Upper lobe of left lung (tissue), 6 donors: ENCODE data around the gene MXRA7. TPM values are rescaled to one million over a fixed set of nuclear protein-coding genes. Genes with fewer than 3 reads are reported as not detected.

Experiments used
- ATAC-seq, 2 donors: fragments of 200-7000 bp; cut with Tn5 transposase; one replicate each; pipeline ENCODE4 v1.9.1; 2022; ENCODE audit warnings: mild to moderate bottlenecking in 2 of 2, moderate library complexity in 2 of 2; ENCODE audit not compliant: low FRiP score in 2 of 2
- DNase-seq, 2 donors: peaks; one replicate each; pipeline ENCODE4 v3.0.0-alpha.2; 2019 to 2020
- H3K27ac ChIP-seq, 4 donors: fragments of 200-600 bp; sonication (generic); one replicate each; pipeline ENCODE4 v1.5.1; 2016 to 2019
- H3K27me3 ChIP-seq, 4 donors: fragments of 200-600 bp; sonication (generic); one replicate each; pipeline ENCODE4 v1.5.1; 2017 to 2019
- H3K36me3 ChIP-seq, 4 donors: fragments of 200-600 bp; sonication (generic); one replicate each; pipeline ENCODE4 v1.5.1; 2016 to 2019
- H3K4me1 ChIP-seq, 4 donors: fragments of 200-600 bp; sonication (generic); one replicate each; pipeline ENCODE4 v1.5.1; 2018 to 2019
- H3K4me3 ChIP-seq, 4 donors: fragments of 200-600 bp; sonication (generic); one replicate each; pipeline ENCODE4 v1.5.1; 2017 to 2019; ENCODE audit warnings: mild to moderate bottlenecking in 2 of 4, moderate library complexity in 1 of 4
- H3K9me3 ChIP-seq, 4 donors: fragments of 200-600 bp; sonication (generic); one replicate each; pipeline ENCODE4 v1.5.1; 2018 to 2019
- EP300 ChIP-seq, 4 donors: sonication (generic); formaldehyde crosslinking; IDR thresholded peaks; one replicate each; pipeline ENCODE4 v1.5.1; 2017; ENCODE audit warnings: antibody characterized with exemption in 4 of 4, control low read depth in 2 of 4
- POLR2A ChIP-seq, 4 donors: fragments of 450-650 bp; IDR thresholded peaks; one replicate each; pipeline ENCODE4 v1.5.1; 2016 to 2017; ENCODE audit warnings: antibody characterized with exemption in 4 of 4, mild to moderate bottlenecking in 2 of 4
- POLR2AphosphoS5 ChIP-seq, 2 donors: sonication (generic); formaldehyde crosslinking; IDR thresholded peaks; one replicate each; pipeline ENCODE4 v1.5.1; 2017; ENCODE audit warnings: antibody characterized with exemption in 2 of 2
- WGBS, 2 donors: methylation state at CpG; one replicate each; pipeline ENCODE4 v1.1.5; 2017 to 2018; 5-methylcytosine and 5-hydroxymethylcytosine counted together
- total RNA-seq, 6 donors: library from RNA; depleted of rRNA in 4 of 6; stranded (reverse); fragments of >200 nt in 4 of 6; gene quantifications; one replicate each; pipeline versions ENCODE4 v1.1.0 to v1.2.1, GENCODE V29; 2016 to 2021
- TF ChIP-seq, protein P1 (sequence below), 6 experiments: fragments of 450-650 bp in 4 of 6; fragments of 200-600 bp in 2 of 6; sonication (generic) in 2 of 6; IDR thresholded peaks; one replicate each; pipeline ENCODE4 v1.5.1; 2016 to 2019; ENCODE audit warnings: antibody characterized with exemption in 6 of 6
- donor health status: DM: no; HTN: no; CAD: no; lungs with moderate emphysema.
- donor health status: DM: no; HTN: yes; CAD: no; lungs with severe emphysema.

The MXRA7 gene
- total RNA-seq, 6 donors from 2014 or later, result 21.0 to 147 (median 73.5) TPM

GRCh38 chr17:76691379-76692191 lies 19.2 kb downstream of the MXRA7 start:
- Histone ChIP-seq H3K27ac (no peak overlapping the region), H3K27me3 (no peaks in the 10 kb centered on the region), H3K4me1 (peaks cover 14 to 41% (median 28%) of the 10 kb centered on the region in 4 donors), H3K36me3 (peaks cover 0 to 6% (median 0%) of the 10 kb centered on the region in 4 donors), H3K9me3 (no peaks in the 10 kb centered on the region), H3K4me3 (no peak overlapping the region)
- ATAC-seq (no peak), DNase-seq (no peak)
- WGBS, 2 donors, result 87 to 92% methylated on average over 12 to 14 of the region's 14 CpGs
- TF ChIP-seq POLR2A (IDR thresholded peaks at IDR 0.05) (no peak), EP300 (IDR thresholded peaks at IDR 0.05) (no peak), POLR2AphosphoS5 (IDR thresholded peaks at IDR 0.05) (no peak)
- TF ChIP-seq, protein P1, sequence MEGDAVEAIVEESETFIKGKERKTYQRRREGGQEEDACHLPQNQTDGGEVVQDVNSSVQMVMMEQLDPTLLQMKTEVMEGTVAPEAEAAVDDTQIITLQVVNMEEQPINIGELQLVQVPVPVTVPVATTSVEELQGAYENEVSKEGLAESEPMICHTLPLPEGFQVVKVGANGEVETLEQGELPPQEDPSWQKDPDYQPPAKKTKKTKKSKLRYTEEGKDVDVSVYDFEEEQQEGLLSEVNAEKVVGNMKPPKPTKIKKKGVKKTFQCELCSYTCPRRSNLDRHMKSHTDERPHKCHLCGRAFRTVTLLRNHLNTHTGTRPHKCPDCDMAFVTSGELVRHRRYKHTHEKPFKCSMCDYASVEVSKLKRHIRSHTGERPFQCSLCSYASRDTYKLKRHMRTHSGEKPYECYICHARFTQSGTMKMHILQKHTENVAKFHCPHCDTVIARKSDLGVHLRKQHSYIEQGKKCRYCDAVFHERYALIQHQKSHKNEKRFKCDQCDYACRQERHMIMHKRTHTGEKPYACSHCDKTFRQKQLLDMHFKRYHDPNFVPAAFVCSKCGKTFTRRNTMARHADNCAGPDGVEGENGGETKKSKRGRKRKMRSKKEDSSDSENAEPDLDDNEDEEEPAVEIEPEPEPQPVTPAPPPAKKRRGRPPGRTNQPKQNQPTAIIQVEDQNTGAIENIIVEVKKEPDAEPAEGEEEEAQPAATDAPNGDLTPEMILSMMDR (IDR thresholded peaks at IDR 0.05), result no peak

DNA sequence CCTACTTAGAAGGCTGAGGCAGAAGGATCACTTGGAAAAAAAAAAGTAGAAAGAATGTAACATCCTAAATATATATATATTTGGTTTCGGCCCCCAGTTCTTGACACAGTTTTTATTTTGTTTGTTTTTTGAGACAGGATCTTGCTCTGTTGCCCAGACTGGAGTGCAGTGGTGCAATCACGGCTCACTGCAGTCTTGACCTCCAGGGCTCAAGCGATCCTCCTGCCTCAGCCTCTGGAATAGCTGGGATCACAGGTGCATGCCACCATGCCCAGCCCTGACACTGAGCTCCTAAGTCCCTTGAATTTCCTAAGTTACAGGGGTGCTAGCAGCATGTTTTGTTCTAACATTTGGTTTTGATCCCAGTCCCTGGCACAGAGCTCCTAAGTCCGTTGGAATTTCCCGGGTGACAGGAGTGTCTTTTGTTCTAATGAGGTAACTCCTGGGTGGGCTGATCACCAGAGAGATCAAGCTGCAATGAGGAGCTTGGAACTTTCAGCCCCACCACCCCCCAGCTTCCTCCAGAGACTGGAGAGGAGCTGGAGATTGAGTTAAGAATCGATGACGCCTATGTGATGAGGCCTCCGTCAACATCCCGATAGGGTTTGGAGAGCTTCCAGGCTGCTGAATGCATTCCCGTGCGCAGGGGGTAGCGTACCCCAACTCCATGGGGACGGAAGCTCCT lies 20.0 kb downstream of the MXRA7 start:
- Histone ChIP-seq H3K27me3 (no peaks in the 10 kb centered on the region), H3K4me3 (no peak overlapping the region), H3K27ac (no peak overlapping the region), H3K9me3 (no peaks in the 10 kb centered on the region), H3K4me1 (peaks cover 10 to 36% (median 19%) of the 10 kb centered on the region in 4 donors), H3K36me3 (peaks cover 0 to 7% (median 0%) of the 10 kb centered on the region in 4 donors)
- no peak for ATAC-seq
- DNase-seq, result no peak
- 80 to 86% methylated on average over 9 to 13 of the region's 13 CpGs for WGBS, 2 donors
- no peak for TF ChIP-seq POLR2A (IDR thresholded peaks at IDR 0.05)
- TF ChIP-seq, protein P1 (IDR thresholded peaks at IDR 0.05), result no peak
- no peak for TF ChIP-seq EP300 (IDR thresholded peaks at IDR 0.05)
- no peak for TF ChIP-seq POLR2AphosphoS5 (IDR thresholded peaks at IDR 0.05)

GRCh38 chr17:76689859-76690258 lies 20.9 kb downstream of the MXRA7 start:
- WGBS, 2 donors, result 82 to 88% methylated on average over 11 of the region's 11 CpGs

GRCh38 chr17:76688165-76688622 lies 22.6 kb downstream of the MXRA7 start:
- peaks cover 7 to 27% (median 16%) of the 10 kb centered on the region in 4 donors for H3K4me1 ChIP-seq
- peaks cover 0 to 29% (median 4%) of the 10 kb centered on the region in 4 donors for H3K36me3 ChIP-seq
- H3K27me3 ChIP-seq, result no peaks in the 10 kb centered on the region
- H3K9me3 ChIP-seq, result no peaks in the 10 kb centered on the region
- H3K4me3 ChIP-seq, result no peak overlapping the region
- peak overlapping the region; percentile 50 to 82 (median 73) for H3K27ac ChIP-seq
- 72 to 87% methylated on average over 4 to 11 of the region's 11 CpGs for WGBS, 2 donors
- TF ChIP-seq, protein P1 (IDR thresholded peaks at IDR 0.05), result peak in 1 of 6 experiments; percentile 12
- TF ChIP-seq POLR2AphosphoS5 (IDR thresholded peaks at IDR 0.05), result no peak
- ATAC-seq, result peak; percentile 19 to 52
- DNase-seq, result no peak

More at GRCh38 chr17:76689859-76690258, 20.9 kb downstream of the MXRA7 start:
- Histone ChIP-seq H3K4me1 (peaks cover 7 to 27% (median 16%) of the 10 kb centered on the region in 4 donors), H3K27me3 (no peaks in the 10 kb centered on the region), H3K36me3 (peaks cover 0 to 15% (median under 1%) of the 10 kb centered on the region in 4 donors), H3K9me3 (no peaks in the 10 kb centered on the region), H3K27ac (peak overlapping the region in 2 of 4 donors; percentile 50 to 82), H3K4me3 (no peak overlapping the region)
- no peak for DNase-seq
- ATAC-seq, result no peak
- TF ChIP-seq EP300 (IDR thresholded peaks at IDR 0.05) (no peak), POLR2AphosphoS5 (IDR thresholded peaks at IDR 0.05) (no peak), POLR2A (IDR thresholded peaks at IDR 0.05) (no peak)
- TF ChIP-seq, protein P1 (IDR thresholded peaks at IDR 0.05), result no peak
